Measurements from ENCODE around the gene FAM162B.

DNA sequence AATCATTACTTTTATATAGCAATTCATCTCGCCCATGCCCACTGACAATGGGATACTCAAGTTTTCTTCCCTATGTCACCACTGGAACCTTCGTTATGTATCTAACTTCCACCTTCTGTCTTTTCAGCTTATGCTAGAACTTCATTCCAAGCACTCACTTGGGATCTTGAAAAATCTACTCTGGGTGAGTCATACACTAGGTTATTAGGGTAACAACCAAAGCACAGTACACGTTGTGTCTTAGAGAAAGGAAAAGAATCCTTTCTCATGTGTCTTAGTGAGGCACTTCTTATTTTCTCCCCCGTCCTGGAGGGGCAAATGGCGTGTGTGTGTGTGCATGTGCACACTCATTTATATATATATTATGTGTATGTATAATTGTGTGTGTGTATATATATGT lies 18.3 kb upstream of the FAM162B start:
- TF ChIP-seq, protein P1, sequence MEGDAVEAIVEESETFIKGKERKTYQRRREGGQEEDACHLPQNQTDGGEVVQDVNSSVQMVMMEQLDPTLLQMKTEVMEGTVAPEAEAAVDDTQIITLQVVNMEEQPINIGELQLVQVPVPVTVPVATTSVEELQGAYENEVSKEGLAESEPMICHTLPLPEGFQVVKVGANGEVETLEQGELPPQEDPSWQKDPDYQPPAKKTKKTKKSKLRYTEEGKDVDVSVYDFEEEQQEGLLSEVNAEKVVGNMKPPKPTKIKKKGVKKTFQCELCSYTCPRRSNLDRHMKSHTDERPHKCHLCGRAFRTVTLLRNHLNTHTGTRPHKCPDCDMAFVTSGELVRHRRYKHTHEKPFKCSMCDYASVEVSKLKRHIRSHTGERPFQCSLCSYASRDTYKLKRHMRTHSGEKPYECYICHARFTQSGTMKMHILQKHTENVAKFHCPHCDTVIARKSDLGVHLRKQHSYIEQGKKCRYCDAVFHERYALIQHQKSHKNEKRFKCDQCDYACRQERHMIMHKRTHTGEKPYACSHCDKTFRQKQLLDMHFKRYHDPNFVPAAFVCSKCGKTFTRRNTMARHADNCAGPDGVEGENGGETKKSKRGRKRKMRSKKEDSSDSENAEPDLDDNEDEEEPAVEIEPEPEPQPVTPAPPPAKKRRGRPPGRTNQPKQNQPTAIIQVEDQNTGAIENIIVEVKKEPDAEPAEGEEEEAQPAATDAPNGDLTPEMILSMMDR (IDR thresholded peaks at IDR 0.05), result no peak
- TF ChIP-seq POLR2A (IDR thresholded peaks at IDR 0.05), result no peak

Measured in breast epithelium (tissue), 3 donors.